Activated CD4-positive, alpha-beta T cell treated with anti-CD3 and anti-CD28 coated beads, Interleukin-2, amount 10 ng/mL, durations not matched to agents 24 days and 14 days (primary cell): Measurements from ENCODE around the gene LTBP1. TPM values are rescaled to one million over a fixed set of nuclear protein-coding genes. Genes with fewer than 3 reads are reported as not detected.

ENCODE experiments used
- DNase-seq: peaks from one replicate; pipeline ENCODE4 v3.0.0; 2022
- H3K27ac Mint-ChIP-seq: one replicate; pipeline ENCODE4 v1.8.0; 2022; ENCODE audit warnings: mild to moderate bottlenecking, mixed read lengths
- H3K27me3 Mint-ChIP-seq: one replicate; pipeline ENCODE4 v1.8.0; 2022; ENCODE audit warnings: mixed read lengths
- H3K36me3 Mint-ChIP-seq: one replicate; pipeline ENCODE4 v1.8.0; 2022; ENCODE audit warnings: low read depth, mild to moderate bottlenecking, mixed read lengths
- H3K4me1 Mint-ChIP-seq: one replicate; pipeline ENCODE4 v1.8.0; 2021; ENCODE audit warnings: mixed read lengths
- H3K4me3 Mint-ChIP-seq: one replicate; pipeline ENCODE4 v1.8.0; 2022; ENCODE audit warnings: mild to moderate bottlenecking, moderate library complexity, mixed read lengths
- H3K9me3 Mint-ChIP-seq: one replicate; pipeline ENCODE4 v1.8.0; 2021; ENCODE audit warnings: mixed read lengths
- intact Hi-C: fragments of 100-400 bp; cut with micrococcal nuclease; formaldehyde crosslinking; loops from one replicate; pipeline ENCODE4 v1.15.1; 2023
- total RNA-seq: library from RNA; stranded (reverse); gene quantifications from 2 replicates; pipeline ENCODE4 v1.2.3, GENCODE V29; 2022

Gene LTBP1
- total RNA-seq, 1 donor from 2014 or later: 0.21 TPM

DNA sequence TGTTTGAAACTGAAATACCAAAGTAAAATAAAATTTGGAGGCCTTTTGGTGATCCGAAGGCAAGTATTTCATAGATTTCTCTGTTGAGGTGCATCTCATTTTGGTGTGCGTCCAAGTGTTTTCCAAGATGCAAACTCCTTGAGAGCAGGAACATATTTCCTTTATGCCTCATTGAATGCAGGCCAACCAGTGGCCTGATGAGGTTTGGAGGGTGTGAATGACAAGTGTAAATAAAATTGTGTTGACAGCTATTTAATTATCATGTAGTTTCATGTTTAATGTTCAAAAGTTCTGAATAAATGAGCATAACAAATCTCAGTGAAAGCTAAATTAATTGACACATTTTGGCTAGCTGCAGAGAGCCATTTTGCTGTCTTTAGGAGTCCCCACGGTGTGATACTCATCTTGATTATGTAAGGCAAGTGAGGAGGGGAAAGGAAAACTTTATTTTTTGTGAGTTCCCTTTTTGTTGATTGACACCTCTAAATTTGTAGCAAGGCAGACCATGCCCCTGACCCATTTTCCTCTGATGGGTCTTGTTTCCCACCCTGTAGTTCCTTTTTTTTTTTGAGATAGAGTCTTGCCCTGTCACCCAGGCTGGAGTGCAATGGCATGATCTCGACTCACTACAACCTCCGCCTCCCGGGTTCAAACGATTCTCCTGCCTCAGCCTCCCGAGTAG is 6.3 kb upstream of the LTBP1 start:
- no peak overlapping the region for H3K4me3 Mint-ChIP-seq
- H3K9me3 Mint-ChIP-seq: no peaks in the 10 kb centered on the region
- H3K4me1 Mint-ChIP-seq: no peaks in the 10 kb centered on the region
- no peaks in the 10 kb centered on the region for H3K36me3 Mint-ChIP-seq
- intact Hi-C loops: no loop called here
- H3K27me3 Mint-ChIP-seq: peaks cover 21% of the 10 kb centered on the region
- DNase-seq: no peak
- no peak overlapping the region for H3K27ac Mint-ChIP-seq

DNA sequence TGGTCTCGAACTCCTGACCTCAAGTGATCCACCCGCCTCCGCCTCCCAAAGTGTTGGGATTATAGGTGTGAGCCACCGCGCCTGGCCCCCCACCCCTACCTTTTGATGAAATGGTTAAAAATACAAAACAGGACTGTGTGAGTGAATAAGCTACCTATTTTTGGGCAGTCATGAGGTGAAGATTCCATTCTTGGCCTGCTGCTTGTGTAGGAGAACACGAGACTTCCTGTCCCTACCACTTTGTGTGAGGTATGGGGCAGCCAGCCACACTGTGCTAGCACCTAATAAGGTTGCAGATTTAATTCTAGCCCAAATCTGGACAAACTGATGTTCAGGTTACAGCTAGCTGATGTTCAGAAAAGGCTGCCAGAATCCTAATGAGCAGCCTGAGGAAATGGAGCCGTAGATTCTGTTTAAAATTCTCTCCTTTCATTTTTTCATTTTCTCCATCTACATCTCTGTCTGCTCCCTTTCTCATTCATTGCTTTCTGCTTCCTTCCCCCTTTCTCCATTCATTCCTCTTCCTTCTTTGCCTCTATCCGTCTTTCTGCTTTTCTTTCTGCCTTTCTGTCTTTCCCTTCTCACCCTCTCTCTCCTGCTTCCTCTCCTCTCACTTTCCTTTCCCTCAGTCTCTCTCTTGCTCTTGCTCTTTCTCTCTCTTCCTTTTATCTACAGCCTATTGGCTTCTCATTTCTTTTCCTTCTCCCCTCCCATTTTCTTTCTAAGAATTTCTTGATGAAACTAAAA is 4.6 kb upstream of the LTBP1 start:
- H3K27ac Mint-ChIP-seq: no peak overlapping the region
- DNase-seq: no peak
- H3K4me3 Mint-ChIP-seq: no peak overlapping the region
- no peaks in the 10 kb centered on the region for H3K4me1 Mint-ChIP-seq
- intact Hi-C loops: no loop called here
- H3K36me3 Mint-ChIP-seq: no peaks in the 10 kb centered on the region
- H3K27me3 Mint-ChIP-seq: peaks cover 14% of the 10 kb centered on the region
- H3K9me3 Mint-ChIP-seq: no peaks in the 10 kb centered on the region

DNA sequence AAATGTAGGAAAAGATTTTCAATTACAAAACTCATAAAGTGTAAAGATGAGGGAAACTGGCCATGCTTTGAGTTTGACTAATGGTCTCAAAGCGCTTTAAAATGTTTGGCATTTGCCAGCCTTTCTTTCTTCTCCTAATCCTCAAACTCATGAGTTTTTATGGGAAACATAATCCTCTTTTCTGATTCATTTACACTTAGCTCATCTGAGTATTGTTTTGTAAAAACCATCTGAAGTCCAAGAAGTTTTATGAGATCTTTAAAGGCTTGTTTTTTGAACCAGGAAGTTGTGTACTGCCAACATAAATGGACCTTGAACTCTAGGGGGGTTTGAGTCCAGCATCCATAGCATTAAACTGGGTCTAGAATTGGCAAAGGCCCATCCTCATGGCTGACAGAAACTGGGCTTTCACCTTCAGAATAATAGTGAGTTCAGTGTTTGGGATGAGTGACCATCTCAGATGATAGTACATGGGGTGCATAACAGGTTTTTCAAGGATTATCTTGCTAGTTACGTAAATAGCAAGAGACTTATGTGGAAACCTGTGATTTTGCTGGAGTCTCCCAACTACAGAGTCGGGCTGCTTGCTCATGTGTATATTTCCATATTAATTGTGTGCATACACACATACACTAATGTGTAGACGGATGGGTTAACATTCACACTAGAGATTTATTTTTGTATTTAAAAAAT is 3.8 kb upstream of the LTBP1 start:
- peaks cover 9% of the 10 kb centered on the region for H3K27me3 Mint-ChIP-seq
- H3K4me1 Mint-ChIP-seq: no peaks in the 10 kb centered on the region
- H3K4me3 Mint-ChIP-seq: no peak overlapping the region
- H3K36me3 Mint-ChIP-seq: no peaks in the 10 kb centered on the region
- H3K27ac Mint-ChIP-seq: no peak overlapping the region
- intact Hi-C loops: no loop called here
- DNase-seq: no peak
- H3K9me3 Mint-ChIP-seq: no peaks in the 10 kb centered on the region

DNA sequence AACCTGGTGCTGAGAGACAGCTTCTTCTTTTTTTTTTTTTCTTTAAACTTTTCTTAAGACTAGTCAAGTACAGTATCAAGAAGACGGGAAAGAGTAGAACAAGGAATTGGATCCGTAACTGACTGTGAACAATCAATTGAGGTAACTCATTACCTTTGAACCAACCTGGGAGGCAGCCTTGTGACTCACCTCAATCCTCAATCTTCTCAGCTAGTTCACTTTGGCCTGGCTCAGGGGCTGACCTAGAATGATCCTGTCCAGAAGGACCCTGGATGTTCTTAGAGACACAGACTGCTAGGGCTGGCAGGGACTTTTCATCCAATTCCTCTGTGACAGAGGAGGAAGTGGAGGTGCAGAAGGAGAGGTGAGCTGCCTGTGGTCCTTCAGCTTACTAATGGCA is 1.5 kb upstream of the LTBP1 start:
- H3K36me3 Mint-ChIP-seq: no peaks in the 10 kb centered on the region
- no peak overlapping the region for H3K4me3 Mint-ChIP-seq
- intact Hi-C loops: loop anchor here (5.0 kb wide), 3 partner anchors 173 to 637 kb away; no protein-coding TSS in a partner anchor
- peaks cover 27% of the 10 kb centered on the region for H3K27me3 Mint-ChIP-seq
- peaks cover 2% of the 10 kb centered on the region for H3K4me1 Mint-ChIP-seq
- DNase-seq: no peak
- H3K9me3 Mint-ChIP-seq: no peaks in the 10 kb centered on the region
- H3K27ac Mint-ChIP-seq: no peak overlapping the region

DNA sequence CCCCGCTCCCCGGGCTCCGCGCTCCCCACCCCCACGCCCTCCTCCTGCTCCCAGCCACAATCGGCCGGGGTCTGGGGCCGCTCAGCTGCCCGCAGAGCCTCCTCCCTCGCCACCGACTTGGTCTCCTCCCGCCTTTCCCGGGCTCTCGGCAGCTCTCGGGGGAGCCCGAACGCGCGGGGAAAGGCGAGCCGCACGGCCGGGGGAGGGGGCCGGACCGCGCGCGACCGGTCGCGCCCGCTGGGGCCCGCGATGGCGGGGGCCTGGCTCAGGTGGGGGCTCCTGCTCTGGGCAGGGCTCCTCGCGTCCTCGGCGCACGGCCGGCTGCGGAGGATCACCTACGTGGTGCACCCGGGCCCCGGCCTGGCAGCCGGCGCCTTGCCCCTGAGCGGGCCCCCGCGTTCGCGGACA is 327 bp downstream of the LTBP1 start:
- Mint-ChIP-seq H3K4me1 (peaks cover 2% of the 10 kb centered on the region), H3K36me3 (no peaks in the 10 kb centered on the region), H3K27ac (no peak overlapping the region), H3K9me3 (no peaks in the 10 kb centered on the region), H3K27me3 (peaks cover 29% of the 10 kb centered on the region), H3K4me3 (peak overlapping the region; percentile 83)
- intact Hi-C loops: loop anchor here (2.0 to 5.0 kb wide), 4 partner anchors 175 to 652 kb away; partner anchors contain the start of gene FAM98A
- no peak for DNase-seq

DNA sequence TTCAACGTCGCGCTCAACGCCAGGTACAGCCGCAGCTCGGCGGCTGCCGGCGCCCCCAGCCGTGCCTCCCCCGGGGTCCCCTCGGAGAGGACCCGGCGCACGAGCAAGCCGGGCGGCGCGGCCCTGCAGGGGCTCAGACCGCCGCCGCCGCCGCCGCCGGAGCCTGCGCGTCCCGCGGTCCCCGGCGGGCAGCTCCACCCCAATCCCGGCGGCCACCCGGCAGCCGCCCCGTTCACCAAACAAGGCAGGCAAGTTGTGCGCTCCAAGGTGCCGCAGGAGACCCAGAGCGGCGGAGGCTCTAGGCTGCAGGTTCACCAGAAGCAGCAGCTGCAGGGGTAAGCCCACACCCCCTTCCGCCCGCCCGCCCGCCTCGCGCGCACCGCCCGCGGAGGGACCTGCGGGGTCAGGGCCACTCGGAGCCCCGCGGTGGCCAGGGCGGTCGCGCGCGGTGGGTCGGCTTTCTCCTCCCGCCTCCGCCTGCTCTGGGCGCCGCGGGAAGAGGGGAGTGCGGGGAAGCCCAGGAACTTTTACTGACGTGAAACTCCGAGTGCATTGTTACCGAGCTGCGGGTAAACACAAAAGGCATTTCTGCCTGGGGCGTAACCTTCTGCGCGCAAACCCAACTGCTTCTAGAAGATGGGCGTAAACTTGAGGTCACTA is 861 bp downstream of the LTBP1 start:
- H3K27ac Mint-ChIP-seq: no peak overlapping the region
- intact Hi-C loops: loop anchor here (2.0 to 5.0 kb wide), 4 partner anchors 175 to 651 kb away; partner anchors contain the start of gene FAM98A
- H3K4me3 Mint-ChIP-seq: peak overlapping the region; percentile 60
- H3K9me3 Mint-ChIP-seq: no peaks in the 10 kb centered on the region
- no peaks in the 10 kb centered on the region for H3K36me3 Mint-ChIP-seq
- H3K27me3 Mint-ChIP-seq: peaks cover 33% of the 10 kb centered on the region
- peak; percentile 83 for DNase-seq
- H3K4me1 Mint-ChIP-seq: peaks cover 2% of the 10 kb centered on the region

DNA sequence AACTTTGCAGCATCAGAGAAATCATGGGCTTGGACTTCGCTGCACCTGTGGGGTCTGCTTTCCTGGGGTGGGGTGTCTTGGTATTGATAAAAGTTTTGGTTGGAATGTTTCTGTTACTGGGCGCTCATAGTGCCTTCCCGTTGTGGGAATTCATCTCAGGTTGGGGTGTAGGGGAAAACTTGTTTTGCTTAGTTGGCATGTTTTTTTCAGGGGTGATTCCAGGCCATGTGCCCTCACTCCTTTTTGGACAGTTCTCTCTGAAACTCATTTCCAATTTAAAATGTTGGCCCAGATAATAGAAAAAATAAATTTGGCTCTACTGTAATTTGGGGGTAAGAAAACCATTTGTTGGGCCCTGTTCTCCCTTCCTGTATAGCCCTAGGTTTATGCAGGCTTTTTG is 1.5 kb downstream of the LTBP1 start:
- H3K36me3 Mint-ChIP-seq: no peaks in the 10 kb centered on the region
- peak overlapping the region; percentile 60 for H3K4me3 Mint-ChIP-seq
- no peak for DNase-seq
- intact Hi-C loops: loop anchor here (5.0 kb wide), 3 partner anchors 176 to 634 kb away; no protein-coding TSS in a partner anchor
- H3K27ac Mint-ChIP-seq: no peak overlapping the region
- peaks cover 2% of the 10 kb centered on the region for H3K4me1 Mint-ChIP-seq
- H3K9me3 Mint-ChIP-seq: no peaks in the 10 kb centered on the region
- H3K27me3 Mint-ChIP-seq: peaks cover 34% of the 10 kb centered on the region

DNA sequence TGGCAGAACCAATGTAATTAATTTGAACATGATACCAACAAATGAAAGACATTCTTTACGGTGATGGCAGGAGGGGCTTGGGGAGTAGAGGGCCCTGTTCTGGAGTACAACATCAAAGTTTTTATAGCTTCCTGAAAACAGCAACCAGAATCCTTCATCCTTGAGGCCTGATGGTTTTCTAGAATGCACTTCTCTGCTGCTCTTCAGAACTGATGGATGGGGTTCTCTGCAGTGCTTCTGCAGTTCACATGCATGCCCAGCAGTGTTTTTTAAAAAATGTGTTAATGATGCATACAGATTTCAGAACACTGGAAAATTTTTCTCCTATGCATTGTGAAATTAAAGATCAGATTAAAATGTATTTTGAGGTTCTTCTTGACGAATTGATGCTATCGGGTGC is 2.5 kb downstream of the LTBP1 start:
- Mint-ChIP-seq H3K9me3 (no peaks in the 10 kb centered on the region), H3K27me3 (peaks cover 34% of the 10 kb centered on the region), H3K4me3 (no peak overlapping the region), H3K4me1 (peaks cover 2% of the 10 kb centered on the region), H3K27ac (no peak overlapping the region), H3K36me3 (no peaks in the 10 kb centered on the region)
- intact Hi-C loops: loop anchor here (5.0 kb wide), 3 partner anchors 177 to 633 kb away; no protein-coding TSS in a partner anchor
- DNase-seq: no peak

DNA sequence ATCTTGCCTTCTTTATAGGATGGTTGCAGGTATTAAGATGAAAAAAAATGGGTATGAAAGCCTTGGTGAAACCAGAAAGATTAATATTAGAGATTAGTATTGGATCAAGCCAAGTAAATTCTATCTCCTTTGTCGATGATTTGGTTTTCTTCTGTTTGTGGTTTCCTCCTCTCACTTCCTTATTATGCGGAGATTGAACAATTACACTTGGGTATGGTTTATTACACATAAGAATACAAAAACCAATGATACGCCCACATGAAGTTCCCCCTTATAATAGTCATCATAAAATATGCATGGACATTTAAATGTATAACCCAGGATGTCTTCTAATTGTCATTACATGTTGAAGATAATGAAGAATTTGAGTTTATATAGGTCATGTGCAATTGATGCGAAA is 4.9 kb downstream of the LTBP1 start:
- intact Hi-C loops: no loop called here
- Mint-ChIP-seq H3K4me1 (peaks cover 2% of the 10 kb centered on the region), H3K27me3 (peaks cover 32% of the 10 kb centered on the region), H3K27ac (no peak overlapping the region), H3K9me3 (no peaks in the 10 kb centered on the region), H3K36me3 (no peaks in the 10 kb centered on the region), H3K4me3 (no peak overlapping the region)
- no peak for DNase-seq

DNA sequence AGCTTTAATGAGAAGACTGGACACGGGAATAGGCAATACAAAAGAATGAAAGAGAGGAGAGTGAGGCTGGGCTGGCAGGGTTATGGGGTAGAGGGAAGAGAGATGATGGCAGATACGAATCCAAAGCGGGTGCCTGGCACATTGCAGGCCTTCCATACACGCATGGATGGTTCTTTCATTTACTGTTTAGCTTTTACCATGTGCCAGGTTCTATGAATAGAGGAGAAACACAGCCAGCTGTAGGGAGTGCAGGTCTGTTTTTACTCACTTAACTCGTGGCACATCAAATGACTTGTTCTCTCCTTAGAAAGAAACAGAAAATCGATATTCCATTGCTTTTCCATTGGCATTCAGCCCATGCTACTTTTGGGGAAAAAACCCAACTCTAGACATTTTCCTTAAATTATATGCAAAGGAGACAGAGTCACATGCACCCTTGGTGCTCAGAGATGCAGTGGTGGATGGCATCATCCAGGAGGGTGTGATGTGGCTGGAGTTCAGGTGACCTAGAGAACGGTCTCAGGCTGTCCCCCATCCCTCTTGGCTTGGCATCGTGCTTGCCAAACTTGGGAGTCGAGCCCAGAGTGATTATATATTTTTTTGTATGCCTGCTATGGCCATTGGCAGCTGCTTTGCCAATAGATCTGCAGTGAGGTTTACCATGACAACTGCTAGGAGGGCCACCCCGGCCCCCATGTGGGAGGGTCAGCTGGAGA is 6.2 kb downstream of the LTBP1 start:
- Mint-ChIP-seq H3K27ac (no peak overlapping the region), H3K4me1 (peaks cover 2% of the 10 kb centered on the region), H3K27me3 (peaks cover 33% of the 10 kb centered on the region), H3K4me3 (no peak overlapping the region), H3K9me3 (no peaks in the 10 kb centered on the region), H3K36me3 (no peaks in the 10 kb centered on the region)
- no peak for DNase-seq
- intact Hi-C loops: no loop called here

DNA sequence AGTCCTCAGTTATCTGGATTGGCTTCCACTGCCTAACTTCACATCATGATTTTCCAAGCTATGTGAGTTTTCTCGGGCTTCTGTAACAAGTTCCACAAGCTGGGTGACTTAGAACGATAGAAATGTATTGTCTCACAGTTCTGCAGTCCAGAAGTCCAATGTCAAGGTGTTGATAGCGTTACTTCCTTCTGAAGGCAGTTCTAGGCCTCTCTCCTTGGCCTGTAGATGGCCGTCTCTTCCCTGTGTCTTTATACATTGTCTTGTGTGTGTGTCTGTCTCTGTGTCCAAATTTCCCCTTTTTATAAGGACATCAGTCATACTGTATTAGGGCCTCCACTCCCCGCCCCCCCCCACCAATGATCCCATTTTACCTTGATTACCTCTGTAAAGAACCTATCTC is 7.5 kb downstream of the LTBP1 start:
- H3K36me3 Mint-ChIP-seq: no peaks in the 10 kb centered on the region
- peaks cover 22% of the 10 kb centered on the region for H3K27me3 Mint-ChIP-seq
- H3K9me3 Mint-ChIP-seq: no peaks in the 10 kb centered on the region
- no peaks in the 10 kb centered on the region for H3K4me1 Mint-ChIP-seq
- no peak overlapping the region for H3K27ac Mint-ChIP-seq
- no peak for DNase-seq
- intact Hi-C loops: no loop called here
- H3K4me3 Mint-ChIP-seq: no peak overlapping the region

DNA sequence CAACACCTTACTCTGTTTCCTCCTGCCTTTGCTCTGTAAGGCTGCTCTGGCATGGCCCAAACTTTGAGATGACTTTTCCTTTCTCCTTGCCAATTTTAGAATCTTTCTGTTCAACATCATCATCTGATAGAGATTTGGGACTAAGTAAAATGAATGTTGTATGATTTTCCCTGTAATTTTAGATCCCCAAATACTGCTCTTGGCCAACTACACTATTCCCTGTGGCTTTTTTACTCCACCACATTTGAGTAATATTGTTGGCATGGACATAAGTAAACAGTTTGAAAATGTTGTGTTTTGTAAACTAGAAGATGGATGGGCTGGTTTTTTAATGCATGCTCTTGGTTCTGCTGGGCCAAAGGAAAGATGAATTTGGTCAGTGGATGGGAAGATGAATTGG is 12.1 kb downstream of the LTBP1 start:
- no peak for DNase-seq
- Mint-ChIP-seq H3K36me3 (no peaks in the 10 kb centered on the region), H3K27me3 (peaks cover 9% of the 10 kb centered on the region), H3K27ac (no peak overlapping the region), H3K9me3 (no peaks in the 10 kb centered on the region), H3K4me1 (no peaks in the 10 kb centered on the region), H3K4me3 (no peak overlapping the region)
- intact Hi-C loops: no loop called here

DNA sequence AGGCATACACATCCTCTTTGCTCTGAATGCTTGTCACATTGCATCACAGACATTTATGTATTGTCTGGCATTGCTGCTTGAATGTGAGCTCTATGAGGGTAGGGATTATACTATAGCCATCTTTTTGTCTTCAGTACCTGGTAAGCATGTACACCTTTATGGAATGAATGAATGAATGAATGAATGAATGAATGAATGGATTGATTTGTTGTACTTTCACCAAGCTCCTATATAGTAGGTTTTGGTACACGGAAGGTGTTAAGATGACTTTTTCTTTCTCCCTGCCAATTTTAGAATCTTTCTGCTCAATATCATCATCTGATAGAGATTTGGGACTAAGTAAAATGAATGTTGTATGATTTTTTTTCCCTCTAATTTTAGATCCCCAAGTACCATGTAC is 13.5 kb downstream of the LTBP1 start:
- H3K27ac Mint-ChIP-seq: no peak overlapping the region
- no peak for DNase-seq
- H3K4me1 Mint-ChIP-seq: no peaks in the 10 kb centered on the region
- H3K9me3 Mint-ChIP-seq: no peaks in the 10 kb centered on the region
- intact Hi-C loops: no loop called here
- peaks cover 9% of the 10 kb centered on the region for H3K27me3 Mint-ChIP-seq
- no peaks in the 10 kb centered on the region for H3K36me3 Mint-ChIP-seq
- H3K4me3 Mint-ChIP-seq: no peak overlapping the region
